Liver (tissue), 3 donors: ENCODE data around the gene CXorf38.

Source experiments
- CTCF ChIP-seq: fragments of 150-350 bp; IDR thresholded peaks from 2 replicates; pipeline ENCODE4 v1.5.1; 2017; ENCODE audit warnings: improper control_type of control experiment, low read depth, low read length; ENCODE audit not compliant: missing input control
- EGR1 ChIP-seq, 2 donors: IDR thresholded peaks; 2 replicates each; pipeline ENCODE4 v1.6.1; 2016 to 2018; ENCODE audit warnings: antibody characterized with exemption in 2 of 2, low read depth in 2 of 2
- FOXA1 ChIP-seq: IDR thresholded peaks from 2 replicates; pipeline ENCODE4 v1.6.1; 2016; ENCODE audit warnings: antibody characterized with exemption
- GABPA ChIP-seq, 2 donors: IDR thresholded peaks in 1 of 2; conservative IDR thresholded peaks in 1 of 2; 2 replicates each; pipeline ENCODE4 v1.6.1; 2016; ENCODE audit warnings: antibody characterized with exemption in 2 of 2, mild to moderate bottlenecking in 1 of 2, moderate library complexity in 1 of 2
- JUND ChIP-seq, 2 donors: IDR thresholded peaks; 2 replicates each; pipeline ENCODE4 v1.6.1; 2016; ENCODE audit warnings: antibody characterized with exemption in 2 of 2
- MAX ChIP-seq: IDR thresholded peaks from 2 replicates; pipeline ENCODE4 v1.6.1; 2016; ENCODE audit warnings: antibody characterized with exemption
- RAD21 ChIP-seq, 2 donors: IDR thresholded peaks; 2 replicates each; pipeline ENCODE4 v1.6.1; 2016; ENCODE audit warnings: antibody characterized with exemption in 2 of 2, mild to moderate bottlenecking in 2 of 2
- REST ChIP-seq: IDR thresholded peaks from 2 replicates; pipeline ENCODE4 v1.6.1; 2016; ENCODE audit warnings: antibody characterized with exemption, mild to moderate bottlenecking
- SP1 ChIP-seq: IDR thresholded peaks from 2 replicates; pipeline ENCODE4 v1.6.1; 2018; ENCODE audit warnings: antibody characterized with exemption, mild to moderate bottlenecking
- TAF1 ChIP-seq: conservative IDR thresholded peaks from 2 replicates; pipeline ENCODE4 v1.6.1; 2016; ENCODE audit warnings: antibody characterized with exemption, mild to moderate bottlenecking
- YY1 ChIP-seq: IDR thresholded peaks from 2 replicates; pipeline ENCODE4 v1.6.1; 2016; ENCODE audit warnings: antibody characterized with exemption, mild to moderate bottlenecking
- donor health status: healthy.
- donor health status: healthy.

- TF ChIP-seq CTCF, result no peak
- no peak for TF ChIP-seq GABPA (IDR thresholded peaks at IDR 0.05 in 1 of 2, conservative IDR thresholded peaks at IDR 0.05 in 1 of 2)
- no peak for TF ChIP-seq SP1
- TF ChIP-seq MAX, result no peak
- no peak for TF ChIP-seq REST
- TF ChIP-seq RAD21 (IDR thresholded peaks at IDR 0.05), result no peak
- TF ChIP-seq TAF1, result no peak
- TF ChIP-seq FOXA1, result no peak
- TF ChIP-seq EGR1 (IDR thresholded peaks at IDR 0.05; ENCODE audit: low read depth in 2 of 2), result no peak
- no peak for TF ChIP-seq JUND (IDR thresholded peaks at IDR 0.05)
- no peak for TF ChIP-seq YY1
These were observed 34.9 kb downstream of the CXorf38 start for GRCh38 chrX:40612511-40612910.
